CD4-positive, alpha-beta T cell treated with Interleukin-12 subunit alpha and Interleukin-12 subunit beta, for 1 hour (primary cell): ENCODE data around the gene IRAK2.

Experiments used
- DNase-seq: peaks from one replicate; pipeline ENCODE4 v3.0.0-alpha.2; 2020

IRAK2 gene

GRCh38 chr3:10189557-10190354 lies 25.0 kb downstream of the IRAK2 start:
- peak; percentile 49 for DNase-seq

- peak; percentile 68 for DNase-seq
Observed at GRCh38 chr3:10192953-10193691, 28.4 kb downstream of the IRAK2 start.

GRCh38 chr3:10193692-10194327 lies 29.1 kb downstream of the IRAK2 start:
- no peak for DNase-seq

GRCh38 chr3:10194328-10195071 lies 29.8 kb downstream of the IRAK2 start:
- DNase-seq, result peak; percentile 77

GRCh38 chr3:10195366-10196089 lies 30.8 kb downstream of the IRAK2 start:
- no peak for DNase-seq

- DNase-seq, result no peak
Observed at GRCh38 chr3:10196389-10197052, 31.8 kb downstream of the IRAK2 start.

- DNase-seq, result no peak
Observed at GRCh38 chr3:10198226-10198625, 33.5 kb downstream of the IRAK2 start.

- peak; percentile 87 for DNase-seq
Observed at GRCh38 chr3:10198761-10199649, 34.3 kb downstream of the IRAK2 start.

GRCh38 chr3:10204921-10205320 lies 40.2 kb downstream of the IRAK2 start:
- no peak for DNase-seq

- no peak for DNase-seq
Observed at GRCh38 chr3:10205451-10206165, 40.9 kb downstream of the IRAK2 start.

GRCh38 chr3:10206166-10206511 lies 41.4 kb downstream of the IRAK2 start:
- no peak for DNase-seq

- no peak for DNase-seq
Observed at GRCh38 chr3:10213156-10213792, 48.6 kb downstream of the IRAK2 start.

GRCh38 chr3:10215578-10216368 lies 51.1 kb downstream of the IRAK2 start:
- no peak for DNase-seq

- no peak for DNase-seq
Observed at GRCh38 chr3:10217359-10217758, 52.6 kb downstream of the IRAK2 start.

- DNase-seq, result no peak
Observed at GRCh38 chr3:10219737-10220136, 55.0 kb downstream of the IRAK2 start.

- peak; percentile 54 for DNase-seq
Observed at GRCh38 chr3:10223676-10224639, 59.2 kb downstream of the IRAK2 start.
